ENCODE results near the gene MT1A.
"Not testable (repeated sequence)": the region's sequence is repeated elsewhere in the genome, so short reads cannot be mapped to it uniquely, and the experiment has no call there.

Gene MT1A

GRCh38 chr16:56610609-56611111 is 27.8 kb upstream of the MT1A start:
- DNase-seq = no peak

GRCh38 chr16:56611281-56611833 is 27.1 kb upstream of the MT1A start:
- DNase-seq = no peak

GRCh38 chr16:56613706-56614105 is 24.8 kb upstream of the MT1A start:
- no peak for DNase-seq

GRCh38 chr16:56614549-56614991 is 23.9 kb upstream of the MT1A start:
- no peak for DNase-seq

GRCh38 chr16:56615353-56615752 is 23.1 kb upstream of the MT1A start:
- DNase-seq = no peak

- DNase-seq = no peak
These were observed 21.8 kb upstream of the MT1A start for GRCh38 chr16:56616608-56617211.

GRCh38 chr16:56617212-56618085 is 21.0 kb upstream of the MT1A start:
- DNase-seq = no peak

- no peak for DNase-seq
These were observed 20.3 kb upstream of the MT1A start for GRCh38 chr16:56618138-56618537.

- no peak for DNase-seq
These were observed 18.0 kb upstream of the MT1A start for GRCh38 chr16:56620339-56620897.

- DNase-seq = not testable (repeated sequence)
These were observed 16.6 kb upstream of the MT1A start for GRCh38 chr16:56621665-56622445.

GRCh38 chr16:56623184-56623583 is 15.3 kb upstream of the MT1A start:
- not testable (repeated sequence) for DNase-seq

GRCh38 chr16:56623637-56624036 is 14.8 kb upstream of the MT1A start:
- no peak for DNase-seq

GRCh38 chr16:56625140-56625942 is 13.1 kb upstream of the MT1A start, which contains the start of gene MT1E:
Gene MT1E, plus strand, starts transcription at chr16:56625781. Its CDS starts 71 bp downstream, at chr16:56625852.
- DNase-seq = peak; percentile 44 to 52

GRCh38 chr16:56625943-56626654 is 12.4 kb upstream of the MT1A start:
- no peak for DNase-seq

GRCh38 chr16:56626685-56627084 is 11.8 kb upstream of the MT1A start:
- DNase-seq = no peak

- no peak for DNase-seq
These were observed 9.7 kb upstream of the MT1A start for GRCh38 chr16:56628486-56629350.

- DNase-seq = no peak
These were observed 8.9 kb upstream of the MT1A start for GRCh38 chr16:56629531-56629930.

GRCh38 chr16:56630134-56630533 is 8.3 kb upstream of the MT1A start:
- no peak for DNase-seq

- no peak for DNase-seq
These were observed 7.3 kb upstream of the MT1A start for GRCh38 chr16:56631197-56631596.

GRCh38 chr16:56631832-56632155 is 6.7 kb upstream of the MT1A start:
- no peak for DNase-seq

Measured in AML-193 (cell line).